Measurements from ENCODE around the gene SSTR3.

The SSTR3 gene

DNA sequence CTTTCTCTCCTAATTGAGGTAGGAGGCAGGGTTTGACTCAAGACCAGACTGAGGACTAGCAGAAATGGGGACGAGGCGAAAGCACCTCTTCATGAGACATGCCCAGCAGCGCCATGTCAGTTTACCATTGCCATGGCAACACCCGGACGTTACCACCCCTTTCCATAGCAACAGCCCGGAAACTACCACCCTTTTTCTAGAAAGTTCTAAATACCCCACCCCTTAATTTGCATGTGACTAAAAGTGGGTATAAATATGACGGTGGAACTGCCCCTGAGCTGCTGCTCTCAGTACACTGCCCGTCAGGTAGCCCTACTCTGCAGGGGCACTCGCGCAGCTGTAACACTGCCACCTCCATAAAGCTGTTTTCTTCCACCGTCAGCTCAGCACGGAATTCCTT lies 37.7 kb upstream of the SSTR3 start:
- no peak overlapping the region for H3K4me3 ChIP-seq (ENCODE audit: low read depth, low read length)
- DNase-seq (ENCODE audit: low read depth, low spot score), result no peak
- TF ChIP-seq, protein P1, sequence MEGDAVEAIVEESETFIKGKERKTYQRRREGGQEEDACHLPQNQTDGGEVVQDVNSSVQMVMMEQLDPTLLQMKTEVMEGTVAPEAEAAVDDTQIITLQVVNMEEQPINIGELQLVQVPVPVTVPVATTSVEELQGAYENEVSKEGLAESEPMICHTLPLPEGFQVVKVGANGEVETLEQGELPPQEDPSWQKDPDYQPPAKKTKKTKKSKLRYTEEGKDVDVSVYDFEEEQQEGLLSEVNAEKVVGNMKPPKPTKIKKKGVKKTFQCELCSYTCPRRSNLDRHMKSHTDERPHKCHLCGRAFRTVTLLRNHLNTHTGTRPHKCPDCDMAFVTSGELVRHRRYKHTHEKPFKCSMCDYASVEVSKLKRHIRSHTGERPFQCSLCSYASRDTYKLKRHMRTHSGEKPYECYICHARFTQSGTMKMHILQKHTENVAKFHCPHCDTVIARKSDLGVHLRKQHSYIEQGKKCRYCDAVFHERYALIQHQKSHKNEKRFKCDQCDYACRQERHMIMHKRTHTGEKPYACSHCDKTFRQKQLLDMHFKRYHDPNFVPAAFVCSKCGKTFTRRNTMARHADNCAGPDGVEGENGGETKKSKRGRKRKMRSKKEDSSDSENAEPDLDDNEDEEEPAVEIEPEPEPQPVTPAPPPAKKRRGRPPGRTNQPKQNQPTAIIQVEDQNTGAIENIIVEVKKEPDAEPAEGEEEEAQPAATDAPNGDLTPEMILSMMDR (IDR thresholded peaks at IDR 0.05; ENCODE audit: low read depth, low read length), result no peak
- in situ Hi-C loops (cut with HindIII; ENCODE audit: low sequenced_read_pairs), result no loop called here

DNA sequence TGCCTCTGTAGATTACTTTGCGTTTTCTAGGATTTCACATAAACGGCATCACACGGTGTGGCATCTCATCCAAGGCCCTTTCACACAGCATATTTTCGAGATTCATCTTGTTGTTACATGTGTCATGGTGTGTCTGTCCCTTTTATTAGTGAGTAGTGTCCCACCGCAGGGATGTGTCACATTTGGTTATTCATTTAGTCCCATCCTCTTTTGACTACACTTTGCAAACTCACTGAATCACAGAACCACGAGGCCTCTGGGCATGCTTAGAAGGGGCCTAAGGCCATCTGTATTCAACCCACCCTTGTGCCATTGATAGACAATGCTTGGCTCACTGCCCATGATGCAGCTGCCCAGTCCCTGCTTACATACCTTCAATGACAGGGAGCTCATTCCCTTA lies 36.0 kb upstream of the SSTR3 start:
- in situ Hi-C loops (cut with HindIII; ENCODE audit: low sequenced_read_pairs), result no loop called here
- TF ChIP-seq, protein P1 (IDR thresholded peaks at IDR 0.05; ENCODE audit: low read depth, low read length), result no peak
- no peak for DNase-seq (ENCODE audit: low read depth, low spot score)
- H3K4me3 ChIP-seq (ENCODE audit: low read depth, low read length), result no peak overlapping the region

DNA sequence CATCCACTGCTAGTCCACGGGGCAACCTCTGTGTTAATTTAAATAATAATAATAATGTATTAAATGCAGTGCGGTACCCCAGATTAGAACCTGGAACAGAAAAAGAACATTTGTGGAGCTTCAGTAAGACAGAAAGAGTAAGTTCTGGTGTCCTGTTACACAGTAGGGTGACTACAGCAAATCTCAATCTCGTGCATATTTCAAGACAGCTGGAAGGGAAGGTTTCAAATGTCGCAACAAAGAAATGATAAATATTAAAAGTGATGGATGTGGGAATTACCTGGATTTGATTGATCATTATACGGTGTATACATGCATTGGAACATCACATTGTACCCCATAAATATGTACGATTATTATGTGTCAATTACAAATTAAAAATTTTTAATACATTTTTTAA lies 33.5 kb upstream of the SSTR3 start:
- DNase-seq (ENCODE audit: low read depth, low spot score), result no peak
- in situ Hi-C loops (cut with HindIII; ENCODE audit: low sequenced_read_pairs), result no loop called here
- TF ChIP-seq, protein P1 (IDR thresholded peaks at IDR 0.05; ENCODE audit: low read depth, low read length), result no peak
- no peak overlapping the region for H3K4me3 ChIP-seq (ENCODE audit: low read depth, low read length)

DNA sequence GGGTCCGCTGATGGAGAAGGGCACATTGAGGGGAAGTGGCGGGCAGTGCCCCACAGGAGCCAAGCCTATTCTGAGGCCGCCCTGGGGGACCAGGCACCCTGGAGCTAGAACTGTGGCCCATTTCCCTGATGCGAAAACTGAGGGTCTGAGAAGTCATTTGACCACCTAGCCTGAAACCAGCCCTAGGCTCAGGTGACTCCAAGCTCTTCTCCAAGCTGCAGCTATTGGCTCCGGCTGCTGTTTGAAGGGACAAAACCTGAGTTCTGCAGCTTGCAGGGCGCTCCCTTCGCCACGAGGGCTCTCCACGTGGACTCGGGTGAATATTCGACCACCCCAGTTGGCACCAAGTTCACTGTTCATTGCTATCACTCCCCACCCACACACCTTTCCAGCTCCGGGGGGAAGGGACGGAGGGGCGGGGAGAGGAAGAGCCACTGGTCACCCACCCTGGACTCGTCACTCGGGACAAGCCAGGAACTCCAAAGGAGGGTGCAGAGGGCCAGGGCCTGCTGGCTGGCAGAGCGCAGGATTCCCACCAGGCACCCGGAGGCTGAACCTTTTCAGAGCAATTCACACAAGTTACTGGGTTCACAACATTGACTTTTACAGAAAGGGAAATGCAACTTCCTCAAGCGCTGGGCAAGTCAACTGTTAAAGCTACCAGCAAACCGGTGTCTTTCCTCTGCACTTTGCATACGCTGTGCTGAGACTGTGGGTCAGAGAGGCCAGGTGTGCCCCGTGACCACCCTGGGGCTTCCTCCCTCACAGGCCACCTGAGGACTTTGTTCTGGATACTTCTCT lies 32.8 kb upstream of the SSTR3 start:
- no peak overlapping the region for H3K4me3 ChIP-seq (ENCODE audit: low read depth, low read length)
- DNase-seq (ENCODE audit: low read depth, low spot score), result no peak
- TF ChIP-seq, protein P1 (IDR thresholded peaks at IDR 0.05; ENCODE audit: low read depth, low read length), result no peak
- in situ Hi-C loops (cut with HindIII; ENCODE audit: low sequenced_read_pairs), result no loop called here

DNA sequence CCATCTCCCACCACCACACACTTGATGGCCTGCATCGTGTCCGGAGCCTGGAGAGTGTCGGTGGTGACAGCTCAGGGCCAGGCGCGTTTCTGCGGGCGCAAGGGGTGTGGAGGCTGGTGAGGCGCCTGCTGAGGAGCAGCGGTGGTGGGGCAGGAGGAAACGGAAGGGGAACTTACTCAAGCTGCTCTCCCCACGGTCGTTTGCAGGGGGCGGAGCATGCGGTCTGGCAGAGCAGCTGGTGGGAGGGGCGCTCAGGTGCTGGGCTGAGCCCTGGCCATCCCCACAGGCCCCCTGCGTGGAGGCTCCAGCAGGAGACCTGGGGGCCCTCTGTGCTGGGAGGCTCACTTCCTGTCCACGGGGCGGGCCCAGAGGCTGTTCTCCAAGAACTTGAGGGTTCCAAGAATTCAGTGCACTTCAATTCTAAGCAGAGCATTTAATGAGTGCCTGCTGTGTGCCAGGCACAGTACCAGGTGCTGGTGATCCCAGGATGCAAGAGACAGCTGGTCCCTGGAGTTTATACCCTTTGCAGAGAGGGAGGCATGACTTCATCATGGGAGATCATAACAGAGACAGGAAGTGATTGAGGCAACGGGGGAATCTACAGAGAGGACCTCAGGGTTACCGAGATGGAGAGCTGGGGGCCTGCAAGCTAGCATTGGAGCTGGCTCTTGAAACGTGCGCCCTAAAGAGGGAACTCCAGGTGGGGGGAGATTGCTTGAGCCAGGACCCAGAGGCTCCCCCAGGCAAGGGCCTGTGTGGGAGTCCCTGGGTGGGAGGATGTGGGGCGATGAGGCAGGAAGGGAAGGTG lies 32.0 kb upstream of the SSTR3 start, which contains the start of gene RAC2:
RAC2 (minus strand) TSS at position 156 of the 808 bp plus-strand sequence; CDS start at position 35, 121 bp downstream.
- peak; percentile 55 for DNase-seq (ENCODE audit: low read depth, low spot score)
- TF ChIP-seq, protein P1 (IDR thresholded peaks at IDR 0.05; ENCODE audit: low read depth, low read length), result no peak
- in situ Hi-C loops (cut with HindIII; ENCODE audit: low sequenced_read_pairs), result no loop called here
- H3K4me3 ChIP-seq (ENCODE audit: low read depth, low read length), result peak within 1 kb of the TSS; percentile 39

DNA sequence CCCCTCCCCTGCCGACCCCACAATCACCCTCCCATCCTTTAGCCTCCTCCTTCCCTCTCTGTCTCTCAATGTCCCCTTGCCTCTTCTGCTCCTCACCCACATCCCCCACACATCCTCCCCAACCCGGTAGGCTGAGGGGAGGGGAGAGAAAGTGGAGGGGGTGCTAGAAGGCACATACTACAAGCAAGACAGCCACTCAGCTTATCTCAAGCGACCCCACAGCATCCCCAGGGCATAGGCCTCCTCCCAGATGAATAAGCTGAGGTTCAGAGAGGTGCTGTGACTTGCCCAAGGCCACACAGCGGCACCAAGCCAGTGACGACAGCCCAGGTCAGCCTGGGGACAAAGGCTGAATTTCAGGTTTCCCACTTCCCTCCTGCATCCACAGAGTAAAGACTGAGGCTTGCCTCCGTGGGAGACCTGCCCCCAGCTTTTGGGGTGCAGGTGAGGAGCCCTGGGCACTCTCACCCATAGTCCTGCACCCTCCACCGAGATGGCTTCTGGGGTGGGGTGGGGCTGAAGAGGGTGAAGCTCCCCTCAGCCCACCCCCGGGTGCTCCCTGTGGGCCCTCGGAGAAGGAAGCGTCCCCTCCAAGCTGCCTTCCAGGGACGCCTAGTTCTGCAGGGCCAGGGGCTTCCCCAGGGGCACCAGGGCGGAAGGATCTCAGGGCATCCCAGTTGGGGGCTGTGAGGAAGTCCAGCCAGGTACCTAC lies 31.3 kb upstream of the SSTR3 start:
- no peak for DNase-seq (ENCODE audit: low read depth, low spot score)
- in situ Hi-C loops (cut with HindIII; ENCODE audit: low sequenced_read_pairs), result no loop called here

More for the DNA sequence above, 31.3 kb upstream of the SSTR3 start:
- peak overlapping the region; percentile 39 for H3K4me3 ChIP-seq (ENCODE audit: low read depth, low read length)
- TF ChIP-seq, protein P1 (IDR thresholded peaks at IDR 0.05; ENCODE audit: low read depth, low read length), result no peak

Data from astrocyte of the spinal cord (primary cell).